PC-9 (cell line): ENCODE measurements around the gene UBASH3A. TPM values are rescaled to one million over a fixed set of nuclear protein-coding genes. Genes with fewer than 3 reads are reported as not detected.

ENCODE experiments used
- BruUV-seq: library from RNA; stranded (reverse); fragments of 400-500 nt; replicated peaks from 2 replicates; lab custom pipeline; 2021; lab: Mats Ljungman, UMichigan
- CTCF ChIA-PET: fragments of 300-600 bp; sonication (Branson Sonifier 250); formaldehyde crosslinking; loops from one replicate; lab custom pipeline; 2022; ENCODE audit warnings: antibody characterized with exemption; lab: Charles Lee
- POLR2A ChIA-PET: fragments of 300-600 bp; sonication (Branson Sonifier 250); formaldehyde crosslinking; loops from one replicate; lab custom pipeline; 2022; ENCODE audit warnings: antibody characterized with exemption; ENCODE audit not compliant: unreplicated experiment; lab: Charles Lee
- DNase-seq, 2 experiments: peaks; one replicate each; pipeline versions ENCODE4 v3.0.0 to v3.0.0-alpha.2; 2015 to 2022; ENCODE audit warnings: mixed read lengths in 1 of 2
- H2AFZ ChIP-seq: fragments of 200-600 bp; sonication (generic); 2 replicates; pipeline ENCODE4 v1.8.1; 2017; ENCODE audit warnings: antibody characterized with exemption
- H3F3A ChIP-seq: fragments of 200-600 bp; sonication (generic); 2 replicates; pipeline ENCODE4 v1.8.1; 2017; ENCODE audit warnings: antibody characterized with exemption, mild to moderate bottlenecking, low read depth; ENCODE audit not compliant: insufficient read depth
- H3K27ac ChIP-seq: fragments of 200-600 bp; sonication (generic); 2 replicates; pipeline ENCODE4 v1.6.1; 2016; ENCODE audit warnings: mixed run types
- H3K27me3 ChIP-seq: fragments of 200-600 bp; sonication (generic); 2 replicates; pipeline ENCODE4 v1.6.1; 2016; ENCODE audit warnings: low read depth, mixed run types; ENCODE audit not compliant: insufficient read depth
- H3K36me3 ChIP-seq: fragments of 200-600 bp; sonication (generic); 2 replicates; pipeline ENCODE4 v1.6.1; 2016; ENCODE audit warnings: low read depth, mixed run types
- H3K4me1 ChIP-seq: fragments of 200-600 bp; sonication (generic); replicated peaks from 2 replicates; pipeline ENCODE4 v1.6.1; 2016; ENCODE audit warnings: mixed run types; ENCODE audit not compliant: insufficient read depth
- H3K4me2 ChIP-seq: fragments of 200-600 bp; sonication (generic); 2 replicates; pipeline ENCODE4 v1.6.1; 2017; ENCODE audit warnings: mixed run types
- H3K4me3 ChIP-seq: fragments of 200-600 bp; sonication (generic); 2 replicates; pipeline ENCODE4 v1.6.1; 2016; ENCODE audit warnings: mixed run types
- H3K79me2 ChIP-seq: fragments of 200-600 bp; sonication (generic); 2 replicates; pipeline ENCODE4 v1.6.1; 2017; ENCODE audit warnings: low read depth, mixed run types
- H3K9me2 ChIP-seq: fragments of 200-600 bp; sonication (generic); 2 replicates; pipeline ENCODE4 v1.8.1; 2017; ENCODE audit warnings: mild to moderate bottlenecking; ENCODE audit not compliant: insufficient read depth
- H3K9me3 ChIP-seq: fragments of 200-600 bp; sonication (generic); 2 replicates; pipeline ENCODE4 v1.8.1; 2016; ENCODE audit warnings: low read depth; ENCODE audit not compliant: insufficient read depth
- H4K20me1 ChIP-seq: fragments of 200-600 bp; sonication (generic); 2 replicates; pipeline ENCODE4 v1.8.1; 2017; ENCODE audit not compliant: insufficient read depth
- EZH2 ChIP-seq: fragments of 200-600 bp; sonication (generic); IDR thresholded peaks from 2 replicates; pipeline ENCODE4 v1.8.0; 2017; ENCODE audit warnings: antibody characterized with exemption, low read depth
- intact Hi-C: fragments of 100-400 bp; cut with micrococcal nuclease; formaldehyde crosslinking; loops from one replicate; pipeline ENCODE4 v1.10.0; 2022; ENCODE audit not compliant: unreplicated experiment
- total RNA-seq: library from RNA; stranded (reverse); gene quantifications from 2 replicates; pipeline ENCODE4 v1.2.3, GENCODE V29; 2021
- TF ChIP-seq, protein P1 (sequence below): fragments of 200-600 bp; sonication (generic); conservative IDR thresholded peaks from 2 replicates; pipeline ENCODE4 v1.6.1; 2017; ENCODE audit warnings: mixed run types, antibody characterized with exemption, mild to moderate bottlenecking, moderate library complexity

The UBASH3A gene
- total RNA-seq, 1 experiment from 2014 or later, result not detected

- ChIA-PET POLR2A (no interaction called here), CTCF (no interaction called here)
- no peak overlapping the region for H3K4me2 ChIP-seq
- no peak for DNase-seq
- H3K27ac ChIP-seq, result no peak overlapping the region
- H3K9me2 ChIP-seq, result no peaks in the 10 kb centered on the region
- H3K4me1 ChIP-seq, result peaks cover 18% of the 10 kb centered on the region
- BruUV-seq, result no TSS peak
- no peaks in the 10 kb centered on the region for H4K20me1 ChIP-seq
- H3F3A ChIP-seq, result no peaks in the 10 kb centered on the region
- TF ChIP-seq, protein P1, sequence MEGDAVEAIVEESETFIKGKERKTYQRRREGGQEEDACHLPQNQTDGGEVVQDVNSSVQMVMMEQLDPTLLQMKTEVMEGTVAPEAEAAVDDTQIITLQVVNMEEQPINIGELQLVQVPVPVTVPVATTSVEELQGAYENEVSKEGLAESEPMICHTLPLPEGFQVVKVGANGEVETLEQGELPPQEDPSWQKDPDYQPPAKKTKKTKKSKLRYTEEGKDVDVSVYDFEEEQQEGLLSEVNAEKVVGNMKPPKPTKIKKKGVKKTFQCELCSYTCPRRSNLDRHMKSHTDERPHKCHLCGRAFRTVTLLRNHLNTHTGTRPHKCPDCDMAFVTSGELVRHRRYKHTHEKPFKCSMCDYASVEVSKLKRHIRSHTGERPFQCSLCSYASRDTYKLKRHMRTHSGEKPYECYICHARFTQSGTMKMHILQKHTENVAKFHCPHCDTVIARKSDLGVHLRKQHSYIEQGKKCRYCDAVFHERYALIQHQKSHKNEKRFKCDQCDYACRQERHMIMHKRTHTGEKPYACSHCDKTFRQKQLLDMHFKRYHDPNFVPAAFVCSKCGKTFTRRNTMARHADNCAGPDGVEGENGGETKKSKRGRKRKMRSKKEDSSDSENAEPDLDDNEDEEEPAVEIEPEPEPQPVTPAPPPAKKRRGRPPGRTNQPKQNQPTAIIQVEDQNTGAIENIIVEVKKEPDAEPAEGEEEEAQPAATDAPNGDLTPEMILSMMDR, result no peak
- TF ChIP-seq EZH2, result no peak
- intact Hi-C loops, result loop anchor here (10.0 kb wide), 1 partner anchor 129 kb away; the partner anchor contains the start of gene SLC37A1
- H3K9me3 ChIP-seq, result no peaks in the 10 kb centered on the region
- no peaks in the 10 kb centered on the region for H3K79me2 ChIP-seq
- H3K4me3 ChIP-seq, result no peak overlapping the region
- no peak overlapping the region for H2AFZ ChIP-seq
- H3K36me3 ChIP-seq, result no peaks in the 10 kb centered on the region
- H3K27me3 ChIP-seq, result no peaks in the 10 kb centered on the region
These were observed 18.1 kb upstream of the UBASH3A start for GRCh38 chr21:42385619-42386018.

- Histone ChIP-seq H3K4me3 (no peak overlapping the region), H3K9me2 (no peaks in the 10 kb centered on the region), H3K27ac (no peak overlapping the region), H3K9me3 (no peaks in the 10 kb centered on the region), H4K20me1 (no peaks in the 10 kb centered on the region), H2AFZ (no peak overlapping the region), H3K79me2 (no peaks in the 10 kb centered on the region), H3K27me3 (no peaks in the 10 kb centered on the region), H3F3A (no peaks in the 10 kb centered on the region), H3K4me1 (peaks cover 18% of the 10 kb centered on the region), H3K36me3 (no peaks in the 10 kb centered on the region), H3K4me2 (no peak overlapping the region)
- DNase-seq, result no peak
- ChIA-PET CTCF (no interaction called here), POLR2A (no interaction called here)
- TF ChIP-seq EZH2, result no peak
- TF ChIP-seq, protein P1, result no peak
- intact Hi-C loops, result loop anchor here (10.0 kb wide), 1 partner anchor 129 kb away; the partner anchor contains the start of gene SLC37A1
- no TSS peak for BruUV-seq
These were observed 17.6 kb upstream of the UBASH3A start for GRCh38 chr21:42386034-42386591.

DNA sequence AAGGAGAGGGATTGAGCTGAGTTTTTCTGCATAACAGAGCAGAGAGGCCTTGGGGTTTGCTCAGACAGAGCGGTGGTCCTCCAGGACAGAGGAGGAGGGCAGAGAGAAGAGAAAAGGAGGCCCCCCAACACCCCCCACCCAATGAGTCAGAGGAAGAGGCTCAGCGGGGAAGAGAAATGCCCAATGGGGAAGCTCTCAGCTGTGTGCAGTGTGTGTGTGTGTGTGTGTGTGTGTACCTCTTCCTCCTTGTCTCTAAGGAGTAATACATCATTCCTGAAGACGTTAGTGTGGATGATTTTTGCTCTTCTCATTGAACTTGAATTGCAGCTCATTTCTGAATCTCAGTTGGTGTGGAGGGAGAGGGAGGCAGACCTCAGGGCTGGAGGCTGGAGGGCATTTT is 16.5 kb upstream of the UBASH3A start:
- H3K79me2 ChIP-seq, result no peaks in the 10 kb centered on the region
- no peaks in the 10 kb centered on the region for H3K9me2 ChIP-seq
- ChIA-PET CTCF (no interaction called here), POLR2A (no interaction called here)
- H3K27me3 ChIP-seq, result no peaks in the 10 kb centered on the region
- TF ChIP-seq, protein P1, result no peak
- no peak for TF ChIP-seq EZH2
- no peaks in the 10 kb centered on the region for H3K36me3 ChIP-seq
- H3K4me1 ChIP-seq, result peaks cover 18% of the 10 kb centered on the region
- H3K9me3 ChIP-seq, result no peaks in the 10 kb centered on the region
- DNase-seq, result no peak
- BruUV-seq, result no TSS peak
- H3K27ac ChIP-seq, result no peak overlapping the region
- H3F3A ChIP-seq, result no peaks in the 10 kb centered on the region
- H4K20me1 ChIP-seq, result no peaks in the 10 kb centered on the region
- H2AFZ ChIP-seq, result no peak overlapping the region
- no peak overlapping the region for H3K4me2 ChIP-seq
- no peak overlapping the region for H3K4me3 ChIP-seq
- intact Hi-C loops, result loop anchor here (10.0 kb wide), 1 partner anchor 128 kb away; the partner anchor contains the start of gene SLC37A1
